ENCODE results near the gene CCNYL1. TPM values are rescaled to one million over a fixed set of nuclear protein-coding genes. Genes with fewer than 3 reads are reported as not detected.
A peak's percentile ranks its signal among the peaks of the same experiment; 100 is the strongest.
"Not testable (repeated sequence)": the region's sequence is repeated elsewhere in the genome, so short reads cannot be mapped to it uniquely, and the experiment has no call there.

Gene CCNYL1
- total RNA-seq, 4 donors from 2014 or later: 14.8 to 22.2 (median 17.9) TPM

- intact Hi-C loops (cut with DNase I): no loop called here
- Histone ChIP-seq H3K27ac (no peak overlapping the region), H3K36me3 (no peaks in the 10 kb centered on the region), H3K27me3 (no peaks in the 10 kb centered on the region), H3K4me1 (peaks cover 7 to 9% of the 10 kb centered on the region in 2 donors), H3K4me3 (replicated peaks in 1 of 3) (no peak overlapping the region), H3K9me3 (no peaks in the 10 kb centered on the region)
- 31 to 36% methylated on average over 7 of the region's 7 CpGs for WGBS, 2 donors
- peak in 3 of 6 experiments; percentile 23 to 44 (median 26) for TF ChIP-seq CTCF (IDR thresholded peaks at IDR 0.05)
- TF ChIP-seq POLR2A (IDR thresholded peaks at IDR 0.05): no peak
- DNase-seq: peak; percentile 38 to 54
Observed at GRCh38 chr2:207692206-207693065, 19.0 kb upstream of the CCNYL1 start.

- Histone ChIP-seq H3K9me3 (no peaks in the 10 kb centered on the region), H3K36me3 (no peaks in the 10 kb centered on the region), H3K4me3 (replicated peaks in 1 of 3) (no peak overlapping the region), H3K4me1 (peaks cover 7 to 9% of the 10 kb centered on the region in 2 donors), H3K27ac (no peak overlapping the region), H3K27me3 (no peaks in the 10 kb centered on the region)
- TF ChIP-seq POLR2A (IDR thresholded peaks at IDR 0.05) (no peak), CTCF (IDR thresholded peaks at IDR 0.05) (no peak)
- intact Hi-C loops (cut with DNase I): no loop called here
- WGBS, 2 donors: 65 to 67% methylated on average over 4 of the region's 4 CpGs
- no peak for DNase-seq
Observed at GRCh38 chr2:207693641-207694249, 17.7 kb upstream of the CCNYL1 start.

DNA sequence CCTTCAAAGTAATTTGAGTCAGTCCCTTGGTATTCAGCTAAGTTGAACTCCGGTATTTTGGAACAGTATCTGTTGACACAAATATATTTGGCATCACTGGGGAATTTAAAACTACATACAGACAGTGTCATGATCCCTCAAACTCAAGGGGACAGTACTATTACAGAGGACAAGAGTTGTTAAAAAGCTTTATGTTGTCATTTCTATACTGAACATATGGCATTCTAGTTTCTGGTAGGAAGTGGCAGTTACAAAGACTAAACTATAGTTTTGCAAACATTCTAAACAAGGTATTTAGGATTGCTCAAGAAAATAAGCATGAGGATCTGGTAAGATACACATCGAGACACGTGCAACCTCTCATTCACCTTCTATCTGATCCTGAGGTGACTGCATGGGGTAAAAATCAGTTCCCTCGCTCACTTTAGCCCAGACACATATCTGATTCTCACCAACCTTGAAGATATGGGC is 16.6 kb upstream of the CCNYL1 start:
- Histone ChIP-seq H3K9me3 (no peaks in the 10 kb centered on the region), H3K4me3 (replicated peaks in 1 of 3) (no peak overlapping the region), H3K4me1 (peaks cover 7 to 9% of the 10 kb centered on the region in 2 donors), H3K27me3 (no peaks in the 10 kb centered on the region), H3K27ac (no peak overlapping the region), H3K36me3 (no peaks in the 10 kb centered on the region)
- 77 to 87% methylated on average over 4 of the region's 4 CpGs for WGBS, 2 donors
- TF ChIP-seq POLR2A (IDR thresholded peaks at IDR 0.05): no peak
- TF ChIP-seq CTCF (IDR thresholded peaks at IDR 0.05): no peak
- intact Hi-C loops (cut with DNase I): no loop called here
- no peak for DNase-seq

DNA sequence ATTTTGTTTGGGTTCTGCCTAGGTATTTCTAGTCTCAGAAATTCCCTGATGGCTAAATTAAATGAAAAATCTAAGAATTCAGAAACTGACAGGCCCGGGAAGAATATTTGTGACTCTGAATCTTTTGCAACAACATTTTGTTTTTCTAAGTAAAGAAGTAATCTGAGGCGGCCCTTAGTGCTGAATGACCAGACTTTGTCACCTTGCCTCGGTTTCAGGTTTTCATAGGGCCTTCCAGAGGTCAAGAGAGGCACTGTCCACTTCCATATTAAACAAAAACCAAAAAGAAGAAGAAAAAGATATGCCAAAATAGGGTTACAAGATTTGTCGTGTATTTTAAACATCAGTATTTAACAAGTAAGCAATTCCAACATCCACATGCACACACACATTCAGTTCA is 16.1 kb upstream of the CCNYL1 start:
- WGBS, 2 donors: 70 to 73% methylated on average over 4 of the region's 4 CpGs

DNA sequence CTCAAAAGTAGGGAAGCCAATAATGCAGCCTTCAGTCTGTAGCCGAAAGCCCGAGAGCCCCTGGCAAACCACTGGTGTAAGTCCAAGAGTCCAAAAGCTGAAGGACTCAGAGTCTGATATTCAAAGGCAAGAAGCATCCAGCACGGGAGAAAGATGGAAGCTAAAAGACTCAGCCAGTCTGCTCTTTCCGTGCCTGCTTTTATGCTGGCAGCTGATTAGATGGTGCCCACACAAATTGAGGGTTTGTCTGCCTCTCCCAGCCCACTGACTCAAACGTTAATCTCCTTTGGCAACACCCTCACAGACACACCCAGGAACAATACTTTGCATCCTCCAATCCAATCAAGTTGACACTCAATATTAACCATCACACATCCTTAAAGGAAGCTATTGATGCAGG is 14.5 kb upstream of the CCNYL1 start:
- H3K4me3 ChIP-seq (replicated peaks in 1 of 3); H3K36me3 ChIP-seq; H3K27ac ChIP-seq; H3K27me3 ChIP-seq; H3K4me1 ChIP-seq; DNase-seq; intact Hi-C loops (cut with DNase I); H3K9me3 ChIP-seq: not testable (repeated sequence)
- WGBS, 2 donors: 82 to 84% methylated on average over 5 of the region's 5 CpGs

More for the DNA sequence above, 16.1 kb upstream of the CCNYL1 start:
- Histone ChIP-seq H3K27me3 (no peaks in the 10 kb centered on the region), H3K9me3 (no peaks in the 10 kb centered on the region), H3K4me1 (peaks cover 7 to 9% of the 10 kb centered on the region in 2 donors), H3K27ac (no peak overlapping the region), H3K36me3 (no peaks in the 10 kb centered on the region), H3K4me3 (replicated peaks in 1 of 3) (no peak overlapping the region)
- DNase-seq: no peak
- no peak for TF ChIP-seq CTCF (IDR thresholded peaks at IDR 0.05)
- TF ChIP-seq POLR2A (IDR thresholded peaks at IDR 0.05): no peak
- intact Hi-C loops (cut with DNase I): no loop called here

All from thyroid gland (tissue), 4 donors.